Endothelial cell of umbilical vein (primary cell): Measurements from ENCODE around the gene TNKS1BP1. TPM values are rescaled to one million over a fixed set of nuclear protein-coding genes. Genes with fewer than 3 reads are reported as not detected.

Experiments used
- BruUV-seq: library from RNA; stranded (reverse); fragments of 400-500 nt; replicated peaks from 2 replicates; lab custom pipeline; 2021; lab: Mats Ljungman, UMichigan
- CTCF ChIA-PET: fragments of 300-600, 350-600 bp; sonication (Branson Sonifier 250); formaldehyde crosslinking; loops from one replicate; lab custom pipeline; 2021; ENCODE audit warnings: antibody characterized with exemption, inconsistent platforms; lab: Charles Lee
- POLR2A ChIA-PET: fragments of 300-600, 350-600 bp; sonication (Branson Sonifier 250); formaldehyde crosslinking; loops from one replicate; lab custom pipeline; 2021; ENCODE audit warnings: antibody characterized with exemption, inconsistent platforms; lab: Charles Lee
- DNase-seq: peaks from one replicate; pipeline ENCODE4 v3.0.0-alpha.2; 2011; ENCODE audit warnings: low read depth, low spot score
- FAIRE-seq: peaks from 2 replicates; lab custom pipeline; 2011; peaks lifted over from hg19 to GRCh38; lab: Jason Lieb, UNC
- H2AFZ ChIP-seq: 2 replicates; pipeline ENCODE4 v1.6.0; 2012; ENCODE audit warnings: low read depth, low read length, control low read depth, inconsistent platforms
- H3K27ac ChIP-seq: 2 replicates; pipeline ENCODE4 v1.5.1; 2011; ENCODE audit warnings: low read depth, mild to moderate bottlenecking, control low read depth, low read length, moderate library complexity; ENCODE audit not compliant: insufficient read depth
- H3K27me3 ChIP-seq, 2 experiments: 2 replicates each; pipeline versions ENCODE4 v1.6.0 to v1.6.1; 2011; ENCODE audit warnings: low read length in 2 of 2, mixed read lengths in 1 of 2; ENCODE audit not compliant: control insufficient read depth in 2 of 2, insufficient read depth in 2 of 2
- H3K36me3 ChIP-seq, 2 experiments: 2 replicates in 1 of 2; 3 replicates in 1 of 2; pipeline ENCODE4 v1.5.1; 2011; ENCODE audit warnings: low read length in 2 of 2, mild to moderate bottlenecking in 1 of 2, moderate library complexity in 1 of 2; ENCODE audit not compliant: control insufficient read depth in 2 of 2, insufficient read depth in 2 of 2; ENCODE audit errors: extremely low read depth in 1 of 2
- H3K4me1 ChIP-seq: 3 replicates; pipeline ENCODE4 v1.5.1; 2011; ENCODE audit warnings: mild to moderate bottlenecking, low read length; ENCODE audit not compliant: control insufficient read depth, insufficient read depth; ENCODE audit errors: extremely low read depth
- H3K4me2 ChIP-seq: 2 replicates; pipeline ENCODE4 v1.6.1; 2011; ENCODE audit warnings: low read length, control low read depth, mixed read lengths; ENCODE audit not compliant: insufficient read depth
- H3K4me3 ChIP-seq, 3 experiments: fragments of 200-600 bp in 1 of 3; sonication (generic), shearing (Covaris generic) in 1 of 3; replicated peaks in 1 of 3; 2 replicates each; pipeline ENCODE4 v1.5.1; 2011 to 2016; ENCODE audit warnings: control low read depth in 3 of 3, low read length in 3 of 3, mild to moderate bottlenecking in 2 of 3, inconsistent platforms in 1 of 3, low read depth in 1 of 3, moderate library complexity in 1 of 3; ENCODE audit not compliant: insufficient read depth in 1 of 3
- H3K79me2 ChIP-seq: 2 replicates; pipeline ENCODE4 v1.6.0; 2012; ENCODE audit warnings: low read length, inconsistent platforms; ENCODE audit not compliant: control insufficient read depth, insufficient read depth
- H3K9ac ChIP-seq: replicated peaks from 2 replicates; pipeline ENCODE3; 2011; ENCODE audit warnings: low read length, control low read depth; ENCODE audit not compliant: insufficient read depth; ENCODE audit errors: extremely low read depth
- H3K9me1 ChIP-seq: replicated peaks from 3 replicates; pipeline ENCODE4 v1.6.0; 2011; ENCODE audit warnings: mild to moderate bottlenecking, low read length; ENCODE audit not compliant: control insufficient read depth, insufficient read depth; ENCODE audit errors: extremely low read depth
- H3K9me3 ChIP-seq: replicated peaks from 2 replicates; pipeline ENCODE4 v1.5.1; 2012; ENCODE audit warnings: low read length, inconsistent platforms; ENCODE audit not compliant: control insufficient read depth, insufficient read depth
- H4K20me1 ChIP-seq: replicated peaks from 2 replicates; pipeline ENCODE3; 2011; ENCODE audit warnings: mild to moderate bottlenecking, low read length; ENCODE audit not compliant: control insufficient read depth, insufficient read depth; ENCODE audit errors: extremely low read depth
- FOS ChIP-seq: IDR thresholded peaks from 2 replicates; pipeline ENCODE4 v1.6.1; 2011; ENCODE audit warnings: mild to moderate bottlenecking, low read length, moderate library complexity, borderline replicate concordance; ENCODE audit not compliant: insufficient read depth
- dilution Hi-C: fragments of 300-500 bp; cut with MboI; formaldehyde crosslinking; loops from one replicate; pipeline ENCODE4 v1.15.0; 2019; ENCODE audit warnings: low sequenced_read_pairs; ENCODE audit not compliant: extremely low pct_ligation_motif_present
- intact Hi-C: fragments of 100-400 bp; cut with micrococcal nuclease; formaldehyde crosslinking; loops from one replicate; pipeline ENCODE4 v1.10.0; 2022
- polyA plus RNA-seq, 4 experiments: library from polyadenylated mRNA; depleted of rRNA in 3 of 4; stranded (reverse) in 3 of 4; unstranded in 1 of 4; fragments of >200 nt; gene quantifications; 2 replicates each; pipeline versions ENCODE4 v1.2.1 to v1.2.3, GENCODE V29; 2011 to 2012; ENCODE audit warnings: missing spikeins in 1 of 4
- total RNA-seq: library from RNA; stranded (reverse); gene quantifications from 2 replicates; pipeline ENCODE4 v1.2.3, GENCODE V29; 2021
- TF ChIP-seq, protein P1 (sequence below), 2 donors: IDR thresholded peaks; 1 replicate in 1 of 2; 2 replicates in 1 of 2; pipeline ENCODE4 v1.5.1; 2011; ENCODE audit warnings: low read length in 2 of 2, mild to moderate bottlenecking in 2 of 2, moderate library complexity in 2 of 2, control low read depth in 1 of 2, inconsistent platforms in 1 of 2, low read depth in 1 of 2; ENCODE audit not compliant: insufficient read depth in 1 of 2; ENCODE audit errors: extremely low read depth in 1 of 2

The TNKS1BP1 gene
- total and polyA plus RNA-seq, 2 donors (not counting 3 experiments of a cell fraction or from before 2014, with no cell fraction given): 54.6 to 111 TPM

DNA sequence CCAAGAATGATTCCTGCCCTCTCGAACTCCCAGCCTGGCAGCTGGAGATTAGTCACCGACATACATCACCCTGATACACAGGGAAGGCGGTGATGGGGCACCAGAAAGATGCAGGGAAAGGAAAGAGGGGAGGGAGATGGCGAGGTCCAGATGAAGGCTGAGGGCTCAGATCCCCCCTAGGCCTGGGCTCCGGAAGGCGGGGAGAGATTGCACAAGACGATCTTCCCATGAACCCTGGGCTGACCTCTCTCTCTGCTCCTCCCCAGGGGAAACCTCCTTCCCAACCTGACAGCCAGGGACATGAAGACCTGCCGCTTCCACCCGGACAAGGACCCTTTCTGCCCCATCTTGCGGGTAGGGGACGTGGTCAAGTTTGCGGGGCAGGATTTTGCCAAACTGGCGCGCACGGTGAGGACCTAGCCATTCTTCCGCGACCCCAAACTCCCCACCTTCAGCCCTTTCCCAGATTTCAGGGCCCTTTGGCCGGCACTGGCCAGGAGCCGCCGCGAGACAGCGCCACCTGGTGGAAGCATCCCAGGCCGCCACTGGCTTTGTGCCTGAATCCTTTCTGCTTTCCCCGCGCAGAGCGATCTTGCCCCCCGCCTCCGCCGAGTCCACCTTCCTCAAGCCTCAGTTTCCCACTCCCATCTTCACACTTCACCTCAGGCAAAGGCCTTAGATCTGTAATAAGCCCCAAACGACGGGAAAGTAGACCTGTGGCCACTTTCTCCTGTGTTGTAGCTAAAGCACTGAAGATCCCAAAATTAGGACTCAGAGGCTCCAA is 24.9 kb upstream of the TNKS1BP1 start:
- FAIRE-seq (peak; percentile 15), DNase-seq (peak; percentile 41)
- intact Hi-C loops: loop anchor here (1.0 to 5.0 kb wide), 3 partner anchors 58 to 1173 kb away; no protein-coding TSS in a partner anchor
- Histone ChIP-seq H3K36me3 (no peaks in the 10 kb centered on the region), H3K4me2 (no peak overlapping the region), H4K20me1 (no peaks in the 10 kb centered on the region), H3K79me2 (no peaks in the 10 kb centered on the region), H3K4me1 (no peaks in the 10 kb centered on the region), H3K9ac (no peak overlapping the region), H3K27ac (no peak overlapping the region), H3K27me3 (no peaks in the 10 kb centered on the region), H3K9me3 (no peaks in the 10 kb centered on the region), H3K9me1 (no peaks in the 10 kb centered on the region), H3K4me3 (no peak overlapping the region), H2AFZ (peak overlapping the region; percentile 89)
- ChIA-PET CTCF (interaction anchor here (0.6 to 2.3 kb wide), 23 partner anchors 9 to 710 kb away, joined by 3 to 13 read pairs (median 3); partner anchors contain the start of genes P2RX3 and RTN4RL2), POLR2A (no interaction called here)
- no peak for TF ChIP-seq FOS
- TF ChIP-seq, protein P1, sequence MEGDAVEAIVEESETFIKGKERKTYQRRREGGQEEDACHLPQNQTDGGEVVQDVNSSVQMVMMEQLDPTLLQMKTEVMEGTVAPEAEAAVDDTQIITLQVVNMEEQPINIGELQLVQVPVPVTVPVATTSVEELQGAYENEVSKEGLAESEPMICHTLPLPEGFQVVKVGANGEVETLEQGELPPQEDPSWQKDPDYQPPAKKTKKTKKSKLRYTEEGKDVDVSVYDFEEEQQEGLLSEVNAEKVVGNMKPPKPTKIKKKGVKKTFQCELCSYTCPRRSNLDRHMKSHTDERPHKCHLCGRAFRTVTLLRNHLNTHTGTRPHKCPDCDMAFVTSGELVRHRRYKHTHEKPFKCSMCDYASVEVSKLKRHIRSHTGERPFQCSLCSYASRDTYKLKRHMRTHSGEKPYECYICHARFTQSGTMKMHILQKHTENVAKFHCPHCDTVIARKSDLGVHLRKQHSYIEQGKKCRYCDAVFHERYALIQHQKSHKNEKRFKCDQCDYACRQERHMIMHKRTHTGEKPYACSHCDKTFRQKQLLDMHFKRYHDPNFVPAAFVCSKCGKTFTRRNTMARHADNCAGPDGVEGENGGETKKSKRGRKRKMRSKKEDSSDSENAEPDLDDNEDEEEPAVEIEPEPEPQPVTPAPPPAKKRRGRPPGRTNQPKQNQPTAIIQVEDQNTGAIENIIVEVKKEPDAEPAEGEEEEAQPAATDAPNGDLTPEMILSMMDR (IDR thresholded peaks at IDR 0.05; ENCODE audit: extremely low read depth in 1 of 2, insufficient read depth in 1 of 2, low read depth in 1 of 2, low read length in 2 of 2): peak; percentile 88 to 97
- BruUV-seq: no TSS peak
- dilution Hi-C loops: no loop called here
